Left ventricle myocardium inferior (tissue), 1 donor: ENCODE results near the gene DST. TPM values are rescaled to one million over a fixed set of nuclear protein-coding genes. Genes with fewer than 3 reads are reported as not detected.

Source experiments
- DNase-seq: peaks from one replicate; pipeline ENCODE4 v3.0.0-alpha.2; 2020
- H3K27ac ChIP-seq: fragments of 200-600 bp; replicated peaks from 2 replicates; pipeline ENCODE4 v1.8.0; 2021
- H3K27me3 ChIP-seq: fragments of 200-600 bp; 2 replicates; pipeline ENCODE4 v1.8.0; 2021; ENCODE audit warnings: low read depth
- H3K36me3 ChIP-seq: fragments of 200-600 bp; 2 replicates; pipeline ENCODE4 v1.8.0; 2021
- H3K4me1 ChIP-seq: fragments of 200-600 bp; 2 replicates; pipeline ENCODE4 v1.8.0; 2021
- H3K4me3 ChIP-seq: fragments of 200-600 bp; 2 replicates; pipeline ENCODE4 v1.8.0; 2021; ENCODE audit warnings: mild to moderate bottlenecking, moderate library complexity
- H3K9me3 ChIP-seq: fragments of 200-600 bp; replicated peaks from 2 replicates; pipeline ENCODE4 v1.8.0; 2021
- CTCF ChIP-seq: fragments of 200-600 bp; IDR thresholded peaks from 2 replicates; pipeline ENCODE4 v1.8.0; 2021; ENCODE audit warnings: antibody characterized with exemption, mild to moderate bottlenecking, borderline replicate concordance
- intact Hi-C: fragments of 100-400 bp; cut with micrococcal nuclease; formaldehyde crosslinking; loops from one replicate; pipeline ENCODE4 v1.11.0; 2022
- total RNA-seq: library from RNA; stranded (reverse); fragmentation: NEBNext Ultra II Directional; extraction: Animal tissue kit (Norgen Biotek cat#: 25700); gene quantifications from one replicate; pipeline ENCODE4 v1.2.1, GENCODE V29; 2021
- donor health status: DM: no; HTN: yes; CAD: no; lungs with severe emphysema.

DST gene
- total RNA-seq, 1 donor from 2014 or later: 331 TPM

GRCh38 chr6:56541741-56542360 is 100.8 kb downstream of the DST start:
- Histone ChIP-seq H3K4me1 (peaks cover 71% of the 10 kb centered on the region), H3K4me3 (peak overlapping the region; percentile 72), H3K9me3 (no peaks in the 10 kb centered on the region), H3K36me3 (no peaks in the 10 kb centered on the region), H3K27me3 (no peaks in the 10 kb centered on the region), H3K27ac (peak overlapping the region; percentile 97)
- intact Hi-C loops: loop anchor here (10.0 kb wide), 1 partner anchor 47 kb away; no protein-coding TSS in a partner anchor
- no peak for DNase-seq
- no peak for TF ChIP-seq CTCF

- no peak for TF ChIP-seq CTCF
- H3K9me3 ChIP-seq: no peaks in the 10 kb centered on the region
- DNase-seq: no peak
- intact Hi-C loops: loop anchor here (10.0 kb wide), 1 partner anchor 46 kb away; no protein-coding TSS in a partner anchor
- H3K4me1 ChIP-seq: peaks cover 76% of the 10 kb centered on the region
- peak overlapping the region; percentile 72 for H3K4me3 ChIP-seq
- peak overlapping the region; percentile 97 for H3K27ac ChIP-seq
- no peaks in the 10 kb centered on the region for H3K27me3 ChIP-seq
- peaks cover 7% of the 10 kb centered on the region for H3K36me3 ChIP-seq
These were observed 101.6 kb downstream of the DST start for GRCh38 chr6:56541030-56541600.

GRCh38 chr6:56540232-56541029 is 102.3 kb downstream of the DST start:
- Histone ChIP-seq H3K27me3 (no peaks in the 10 kb centered on the region), H3K36me3 (peaks cover 14% of the 10 kb centered on the region), H3K4me1 (peaks cover 82% of the 10 kb centered on the region), H3K27ac (peak overlapping the region; percentile 97), H3K4me3 (peak overlapping the region; percentile 72), H3K9me3 (no peaks in the 10 kb centered on the region)
- no peak for DNase-seq
- TF ChIP-seq CTCF: no peak
- intact Hi-C loops: loop anchor here (10.0 kb wide), 1 partner anchor 46 kb away; no protein-coding TSS in a partner anchor

DNA sequence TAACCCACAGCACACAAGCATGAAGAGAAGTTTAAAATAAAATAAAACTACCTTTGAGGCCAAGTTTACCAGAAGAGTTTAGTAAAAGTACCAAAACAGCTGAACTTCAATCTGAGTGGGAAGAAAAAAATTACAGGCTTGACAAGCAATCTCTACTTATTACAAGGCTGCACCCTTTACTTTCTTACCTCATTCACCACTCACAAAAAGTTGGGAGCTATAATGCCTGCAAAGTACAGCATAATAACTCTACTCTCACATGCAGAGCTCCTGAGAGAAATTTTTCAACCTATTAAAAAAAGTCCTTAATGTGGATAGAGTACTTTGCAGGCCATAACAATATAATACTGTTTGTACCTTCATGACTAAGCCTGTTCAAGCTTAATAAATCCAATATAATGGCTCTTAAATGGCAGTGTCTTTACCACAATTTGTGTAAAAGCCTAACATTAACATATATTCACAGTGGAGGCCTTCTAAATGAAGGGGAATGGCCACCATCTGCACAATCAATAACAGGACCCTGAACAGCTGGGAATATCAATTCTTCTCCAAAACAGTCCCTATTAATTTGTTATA is 103.1 kb downstream of the DST start:
- intact Hi-C loops: loop anchor here (10.0 kb wide), 1 partner anchor 45 kb away; no protein-coding TSS in a partner anchor
- H3K27me3 ChIP-seq: no peaks in the 10 kb centered on the region

More for the DNA sequence above, 103.1 kb downstream of the DST start:
- H3K4me3 ChIP-seq: peak overlapping the region; percentile 72
- H3K36me3 ChIP-seq: peaks cover 22% of the 10 kb centered on the region
- H3K27ac ChIP-seq: peak overlapping the region; percentile 97
- TF ChIP-seq CTCF: no peak
- peaks cover 88% of the 10 kb centered on the region for H3K4me1 ChIP-seq
- no peaks in the 10 kb centered on the region for H3K9me3 ChIP-seq
- DNase-seq: no peak
